Inferior parietal cortex (tissue), 1 donor: ENCODE results near the gene PTPRB.
A peak's percentile ranks its signal among the peaks of the same experiment; 100 is the strongest.

Source experiments
- DNase-seq: peaks from one replicate; pipeline ENCODE4 v3.0.0-alpha.2; 2016; ENCODE audit errors: extremely low spot score

The PTPRB gene

GRCh38 chr12:70643939-70644338 lies 6.7 kb upstream of the PTPRB start:
- DNase-seq = no peak

GRCh38 chr12:70641691-70642090 lies 4.5 kb upstream of the PTPRB start:
- DNase-seq = no peak

- DNase-seq = no peak
These were observed 3.7 kb upstream of the PTPRB start for GRCh38 chr12:70640901-70641300.

GRCh38 chr12:70639535-70639934 lies 2.3 kb upstream of the PTPRB start:
- DNase-seq = no peak

- no peak for DNase-seq
These were observed 1.6 kb upstream of the PTPRB start for GRCh38 chr12:70638639-70639360.

- DNase-seq = no peak
These were observed 1.5 kb downstream of the PTPRB start for GRCh38 chr12:70635755-70636154.

GRCh38 chr12:70628701-70629480 lies 8.3 kb downstream of the PTPRB start:
- no peak for DNase-seq

GRCh38 chr12:70627677-70628076 lies 9.6 kb downstream of the PTPRB start:
- DNase-seq = no peak

- DNase-seq = no peak
These were observed 11.0 kb downstream of the PTPRB start for GRCh38 chr12:70626180-70626579.

- no peak for DNase-seq
These were observed 17.6 kb downstream of the PTPRB start for GRCh38 chr12:70619471-70620152.

- no peak for DNase-seq
These were observed 18.9 kb downstream of the PTPRB start for GRCh38 chr12:70618371-70618770.

GRCh38 chr12:70617450-70617849 lies 19.8 kb downstream of the PTPRB start:
- no peak for DNase-seq

- DNase-seq = no peak
These were observed 21.9 kb downstream of the PTPRB start for GRCh38 chr12:70615174-70615866.

GRCh38 chr12:70609739-70610491 lies 27.3 kb downstream of the PTPRB start:
- no peak for DNase-seq

- DNase-seq = no peak
These were observed 28.0 kb downstream of the PTPRB start for GRCh38 chr12:70609203-70609602.

- no peak for DNase-seq
These were observed 29.0 kb downstream of the PTPRB start for GRCh38 chr12:70608184-70608583.

- DNase-seq = no peak
These were observed 30.1 kb downstream of the PTPRB start for GRCh38 chr12:70607107-70607506.

- DNase-seq = no peak
These were observed 31.3 kb downstream of the PTPRB start for GRCh38 chr12:70605976-70606375.

GRCh38 chr12:70604662-70605061 lies 32.6 kb downstream of the PTPRB start:
- DNase-seq = no peak

GRCh38 chr12:70603044-70603443 lies 34.2 kb downstream of the PTPRB start:
- no peak for DNase-seq

GRCh38 chr12:70598467-70599193 lies 38.6 kb downstream of the PTPRB start:
- peak; percentile 40 for DNase-seq
